ENCODE measurements around the gene IDH3A. TPM values are rescaled to one million over a fixed set of nuclear protein-coding genes. Genes with fewer than 3 reads are reported as not detected.

Gene IDH3A
- total and polyA plus RNA-seq, 9 of the 15 experiments (the other 6 are each of a cell fraction or from before 2014, with no cell fraction given) = 37.4 to 249 (median 107) TPM

- TF ChIP-seq CHD7 (IDR thresholded peaks at IDR 0.05; ENCODE audit: low read depth, low read length) (no peak), ZNF395 (CRISPR knock-in tag; IDR thresholded peaks at IDR 0.05) (no peak), GATAD2A (IDR thresholded peaks at IDR 0.05) (peak; percentile 90), ZNF507 (tag; conservative IDR thresholded peaks at IDR 0.05) (no peak), MTA2 (IDR thresholded peaks at IDR 0.05; ENCODE audit: low read depth) (no peak), STAT6 (CRISPR knock-in tag; IDR thresholded peaks at IDR 0.05) (no peak), SAP30 (IDR thresholded peaks at IDR 0.05; ENCODE audit: borderline replicate concordance, insufficient read depth, low read depth, low read length, poor library complexity, severe bottlenecking) (no peak), CBFA2T3 (IDR thresholded peaks at IDR 0.05) (no peak), ZNF263 (CRISPR knock-in tag; IDR thresholded peaks at IDR 0.05; ENCODE audit: borderline replicate concordance) (no peak)
These were observed 17.7 kb upstream of the IDH3A start, which contains the start of gene CIB2 (continued) for GRCh38 chr15:78131295-78132061.
